HepG2 (cell line): ENCODE results near the gene DDX4. TPM values are rescaled to one million over a fixed set of nuclear protein-coding genes. Genes with fewer than 3 reads are reported as not detected.

Source experiments
- ATAC-seq: fragments of 200-7000 bp; cut with Tn5 transposase; 3 replicates; pipeline ENCODE4 v1.9.1; 2020; ENCODE audit warnings: mild to moderate bottlenecking, moderate library complexity
- BruUV-seq: library from RNA; stranded (reverse); fragments of 400-500 nt; replicated peaks from 2 replicates; lab custom pipeline; 2021; lab: Mats Ljungman, UMichigan
- CTCF ChIA-PET: fragments of 300-600 bp; formaldehyde crosslinking; extraction: SDS; loops from one replicate; lab custom pipeline; 2021; ENCODE audit warnings: low total read pairs, inconsistent platforms, low intra/inter-chr PET ratio; lab: Yijun Ruan, JAX
- POLR2A ChIA-PET: fragments of 350-600 bp; sonication (Branson Sonifier 250); formaldehyde crosslinking; loops from one replicate; lab custom pipeline; 2020; ENCODE audit warnings: antibody characterized with exemption, inconsistent platforms; lab: Yijun Ruan, JAX
- DNase-seq: peaks from one replicate; pipeline ENCODE4 v3.0.0-alpha.2; 2015; ENCODE audit warnings: low spot score
- FAIRE-seq: peaks from 3 replicates; lab custom pipeline; 2011; peaks lifted over from hg19 to GRCh38; lab: Jason Lieb, UNC
- H2AFZ ChIP-seq: one replicate; pipeline ENCODE4 v1.6.1; 2011; ENCODE audit warnings: low read length, inconsistent platforms
- H3K27ac ChIP-seq: fragments of 300-600 bp; 3 replicates; pipeline ENCODE4 v1.8.0; 2011; ENCODE audit warnings: mixed run types, mild to moderate bottlenecking, mixed read lengths, low read length, inconsistent platforms; ENCODE audit not compliant: insufficient read depth; ENCODE audit errors: extremely low read length
- H3K27me3 ChIP-seq, 2 experiments: fragments of 200-600 bp in 1 of 2; 2 replicates in 1 of 2; 3 replicates in 1 of 2; pipeline versions ENCODE4 v1.6.0 to v1.8.0; 2011; ENCODE audit warnings: low read length in 2 of 2, mild to moderate bottlenecking in 2 of 2, moderate library complexity in 2 of 2, inconsistent platforms in 1 of 2; ENCODE audit not compliant: insufficient read depth in 2 of 2, control insufficient read depth in 1 of 2
- H3K36me3 ChIP-seq, 2 experiments: fragments of 200-600 bp in 1 of 2; replicated peaks in 1 of 2; 2 replicates in 1 of 2; 3 replicates in 1 of 2; pipeline versions ENCODE4 v1.5.1 to v1.8.0; 2011; ENCODE audit warnings: low read length in 2 of 2, inconsistent platforms in 1 of 2; ENCODE audit not compliant: insufficient read depth in 2 of 2, control insufficient read depth in 1 of 2
- H3K4me1 ChIP-seq: 2 replicates; pipeline ENCODE4 v1.5.1; 2012; ENCODE audit warnings: low read length, inconsistent platforms; ENCODE audit not compliant: insufficient read depth
- H3K4me2 ChIP-seq: 2 replicates; pipeline ENCODE4 v1.6.0; 2011; ENCODE audit warnings: low read depth, low read length, inconsistent platforms
- H3K4me3 ChIP-seq, 3 experiments: fragments of 200-600 bp in 1 of 3; sonication (generic), shearing (Covaris generic) in 1 of 3; replicated peaks in 1 of 3; 2 replicates each; pipeline ENCODE4 v1.5.1; 2011 to 2016; ENCODE audit warnings: low read length in 3 of 3, inconsistent platforms in 2 of 3, low read depth in 2 of 3, mild to moderate bottlenecking in 2 of 3, control low read depth in 1 of 3, mixed read lengths in 1 of 3; ENCODE audit not compliant: insufficient read depth in 1 of 3
- H3K79me2 ChIP-seq: one replicate; pipeline ENCODE4 v1.6.1; 2011; ENCODE audit warnings: low read length, inconsistent platforms; ENCODE audit not compliant: insufficient read depth
- H3K9ac ChIP-seq: 2 replicates; pipeline ENCODE4 v1.6.0; 2011; ENCODE audit warnings: mild to moderate bottlenecking, low read depth, low read length, inconsistent platforms; ENCODE audit not compliant: insufficient read depth
- H3K9me3 ChIP-seq: 2 replicates; pipeline ENCODE4 v1.5.1; 2012; ENCODE audit warnings: mild to moderate bottlenecking, low read length
- H4K20me1 ChIP-seq: 2 replicates; pipeline ENCODE4 v1.6.0; 2011; ENCODE audit warnings: inconsistent platforms, mild to moderate bottlenecking, low read length, moderate library complexity; ENCODE audit not compliant: insufficient read depth
- ADNP ChIP-seq: sonication (generic); formaldehyde crosslinking; IDR thresholded peaks from 2 replicates; pipeline ENCODE4 v1.4.0; 2020; ENCODE audit warnings: missing genetic modification reagents
- BHLHE40 ChIP-seq: IDR thresholded peaks from 2 replicates; pipeline ENCODE4 v1.6.1; 2011; ENCODE audit warnings: low read length, improper control_type of control experiment
- CTCF ChIP-seq: sonication (generic); formaldehyde crosslinking; IDR thresholded peaks from 2 replicates; pipeline ENCODE4 v1.5.0; 2020; ENCODE audit warnings: mild to moderate bottlenecking, missing genetic modification reagents, moderate library complexity
- DMTF1 ChIP-seq: sonication (generic); formaldehyde crosslinking; IDR thresholded peaks from 2 replicates; pipeline ENCODE4 v1.4.0; 2020; ENCODE audit warnings: mild to moderate bottlenecking, missing genetic modification reagents
- HES4 ChIP-seq: sonication (generic); formaldehyde crosslinking; IDR thresholded peaks from 2 replicates; pipeline ENCODE4 v1.9.0; 2021; ENCODE audit warnings: mild to moderate bottlenecking, missing genetic modification reagents, borderline replicate concordance
- KDM1A ChIP-seq: IDR thresholded peaks from 2 replicates; pipeline ENCODE4 v1.6.1; 2016; ENCODE audit warnings: missing compliant biosample characterization
- MBNL3 ChIP-seq: fragments of 250-450 bp; sonication (Bioruptor Pico); conservative IDR thresholded peaks from 2 replicates; pipeline ENCODE4 v1.8.0; 2022; ENCODE audit warnings: mild to moderate bottlenecking, inconsistent platforms
- PCBP2 ChIP-seq: fragments of 200-400 bp; formaldehyde crosslinking; optimal IDR thresholded peaks from 2 replicates; pipeline ENCODE3; 2018; ENCODE audit warnings: low read length, low read depth; ENCODE audit not compliant: poor library complexity, severe bottlenecking
- SRF ChIP-seq: IDR thresholded peaks from 2 replicates; pipeline ENCODE4 v1.6.1; 2011; ENCODE audit warnings: mild to moderate bottlenecking, low read depth, low read length, moderate library complexity
- TBP ChIP-seq: sonication (generic); formaldehyde crosslinking; IDR thresholded peaks from 2 replicates; pipeline ENCODE4 v1.5.0; 2020; ENCODE audit warnings: missing genetic modification reagents
- WIZ ChIP-seq: sonication (generic); formaldehyde crosslinking; IDR thresholded peaks from 2 replicates; pipeline ENCODE4 v1.5.1; 2020; ENCODE audit warnings: mild to moderate bottlenecking, missing genetic modification reagents
- ZBTB34 ChIP-seq: sonication (generic); formaldehyde crosslinking; IDR thresholded peaks from 2 replicates; pipeline ENCODE4 v1.8.0; 2022; ENCODE audit warnings: mild to moderate bottlenecking, missing genetic modification reagents
- ZNF143 ChIP-seq: sonication (generic); formaldehyde crosslinking; IDR thresholded peaks from 2 replicates; pipeline ENCODE4 v1.4.0; 2020; ENCODE audit warnings: missing genetic modification reagents
- ZNF253 ChIP-seq: sonication (generic); formaldehyde crosslinking; IDR thresholded peaks from 2 replicates; pipeline ENCODE4 v1.8.0; 2022; ENCODE audit warnings: mild to moderate bottlenecking, missing genetic modification reagents, borderline replicate concordance
- ZNF775 ChIP-seq: sonication (generic); formaldehyde crosslinking; IDR thresholded peaks from 2 replicates; pipeline ENCODE4 v1.4.0; 2020; ENCODE audit warnings: missing genetic modification reagents, mild to moderate bottlenecking, moderate library complexity, borderline replicate concordance
- WGBS: methylation state at CpG from one replicate; pipeline ENCODE4 v1.1.6; 2017; ENCODE audit warnings: low lambda C conversion rate; 5-methylcytosine and 5-hydroxymethylcytosine counted together
- in situ Hi-C: cut with HindIII; loops from 2 replicates; pipeline ENCODE4 v1.10.0; 2017; ENCODE audit warnings: low pct_unique_long_range_greater_than_20kb; ENCODE audit not compliant: extremely low pct_ligation_motif_present
- intact Hi-C: fragments of 100-400 bp; cut with micrococcal nuclease; formaldehyde crosslinking; loops from one replicate; pipeline ENCODE4 v1.10.0; 2022; ENCODE audit not compliant: unreplicated experiment
- polyA plus RNA-seq, 8 experiments: library from polyadenylated mRNA; depleted of rRNA in 3 of 8; stranded (reverse) in 7 of 8; unstranded in 1 of 8; fragments of >200 nt; fragmentation: Illumina TruSeq in 4 of 8; extraction: Trizol in 4 of 8; gene quantifications; 2 replicates each; pipeline versions ENCODE4 v1.2.1 to v1.2.3, GENCODE V29; 2011 to 2016; ENCODE audit warnings: low read depth in 4 of 8, missing spikeins in 1 of 8, mixed read lengths in 1 of 8; ENCODE audit not compliant: insufficient read depth in 1 of 8
- total RNA-seq, 5 experiments: library from RNA; depleted of rRNA; stranded (reverse); fragments of >200 nt; fragmentation: Illumina TruSeq; extraction: Trizol; gene quantifications; 2 replicates each; pipeline ENCODE4 v1.2.3, GENCODE V29; 2016; ENCODE audit warnings: low read depth in 1 of 5

Gene DDX4
- total and polyA plus RNA-seq, 2 of the 13 experiments (the other 11 are each of a cell fraction or from before 2014, with no cell fraction given), result 0.05 TPM; not detected in 1

GRCh38 chr5:55832446-55832845 is 94.6 kb downstream of the DDX4 start:
- no peaks in the 10 kb centered on the region for H3K79me2 ChIP-seq
- ChIA-PET CTCF (no interaction called here), POLR2A (no interaction called here)
- H3K4me3 ChIP-seq, result no peak overlapping the region
- H3K9me3 ChIP-seq, result no peaks in the 10 kb centered on the region
- H3K27ac ChIP-seq, result no peak overlapping the region
- H4K20me1 ChIP-seq, result no peaks in the 10 kb centered on the region
- no peak for TF ChIP-seq ZNF143 (CRISPR knock-in tag)
- no peak for TF ChIP-seq CTCF (CRISPR knock-in tag)
- H3K9ac ChIP-seq, result no peak overlapping the region
- WGBS, result 75% methylated on average over 17 of the region's 17 CpGs
- no peak overlapping the region for H2AFZ ChIP-seq
- in situ Hi-C loops, result no loop called here
- no peak for FAIRE-seq
- ATAC-seq, result no peak
- no peaks in the 10 kb centered on the region for H3K36me3 ChIP-seq
- no peak for DNase-seq
- H3K4me2 ChIP-seq, result no peak overlapping the region
- intact Hi-C loops, result no loop called here
- H3K27me3 ChIP-seq, result 0 out of 5 replicates have a peak, but pooled peaks cover 0 to 2% of the 10 kb centered on the region in 2 experiments
- BruUV-seq, result no TSS peak
- no peaks in the 10 kb centered on the region for H3K4me1 ChIP-seq

- Histone ChIP-seq H3K36me3 (no peaks in the 10 kb centered on the region), H3K79me2 (no peaks in the 10 kb centered on the region), H3K9ac (no peak overlapping the region), H3K27ac (no peak overlapping the region), H3K4me1 (no peaks in the 10 kb centered on the region), H3K4me2 (no peak overlapping the region), H3K27me3 (0 out of 5 replicates have a peak, but pooled peaks cover 0 to 2% of the 10 kb centered on the region in 2 experiments), H4K20me1 (no peaks in the 10 kb centered on the region), H3K4me3 (no peak overlapping the region), H2AFZ (no peak overlapping the region), H3K9me3 (no peaks in the 10 kb centered on the region)
- intact Hi-C loops, result no loop called here
- no peak for ATAC-seq
- no peak for DNase-seq
- in situ Hi-C loops, result no loop called here
- no peak for FAIRE-seq
- no TSS peak for BruUV-seq
- POLR2A ChIA-PET, result no interaction called here
- 0% methylated on average over 1 of the region's 1 CpG for WGBS
- CTCF ChIA-PET, result no interaction called here
- TF ChIP-seq DMTF1 (CRISPR knock-in tag) (no peak), BHLHE40 (no peak), ADNP (CRISPR knock-in tag) (no peak), TBP (no peak), SRF (no peak), ZNF775 (CRISPR knock-in tag) (no peak), WIZ (CRISPR knock-in tag) (no peak), HES4 (no peak), KDM1A (CRISPR knock-in tag) (no peak), ZBTB34 (CRISPR knock-in tag) (no peak), PCBP2 (no peak), MBNL3 (CRISPR knock-in tag) (no peak), ZNF253 (CRISPR knock-in tag) (no peak)
Measured at GRCh38 chr5:55836191-55836590, 98.3 kb downstream of the DDX4 start.
